HepG2 (cell line): ENCODE measurements around the gene DLAT. TPM values are rescaled to one million over a fixed set of nuclear protein-coding genes. Genes with fewer than 3 reads are reported as not detected.

Experiments
- HDAC6 ChIP-seq: fragments of 200-600 bp; sonication (generic); IDR thresholded peaks from 2 replicates; pipeline ENCODE4 v1.7.0; 2017; ENCODE audit warnings: mild to moderate bottlenecking, antibody characterized with exemption, low read length, low read depth
- STAT6 ChIP-seq: sonication (generic); formaldehyde crosslinking; IDR thresholded peaks from 2 replicates; pipeline ENCODE4 v1.4.0; 2020; ENCODE audit warnings: missing genetic modification reagents, mild to moderate bottlenecking, borderline replicate concordance
- ZNF296 ChIP-seq: sonication (generic); formaldehyde crosslinking; conservative IDR thresholded peaks from 2 replicates; pipeline ENCODE4 v1.5.0; 2020; ENCODE audit warnings: mild to moderate bottlenecking, missing genetic modification reagents
- ZNF382 ChIP-seq: sonication (generic); formaldehyde crosslinking; IDR thresholded peaks from 2 replicates; pipeline ENCODE4 v1.5.0; 2020; ENCODE audit warnings: missing genetic modification reagents, mild to moderate bottlenecking, borderline replicate concordance
- ZNF605 ChIP-seq: sonication (generic); formaldehyde crosslinking; IDR thresholded peaks from 2 replicates; pipeline ENCODE4 v1.8.0; 2022; ENCODE audit warnings: mild to moderate bottlenecking, missing genetic modification reagents
- polyA plus RNA-seq, 8 experiments: library from polyadenylated mRNA; depleted of rRNA in 3 of 8; stranded (reverse) in 7 of 8; unstranded in 1 of 8; fragments of >200 nt; fragmentation: Illumina TruSeq in 4 of 8; extraction: Trizol in 4 of 8; gene quantifications; 2 replicates each; pipeline versions ENCODE4 v1.2.1 to v1.2.3, GENCODE V29; 2011 to 2016; ENCODE audit warnings: low read depth in 4 of 8, missing spikeins in 1 of 8, mixed read lengths in 1 of 8; ENCODE audit not compliant: insufficient read depth in 1 of 8
- total RNA-seq, 5 experiments: library from RNA; depleted of rRNA; stranded (reverse); fragments of >200 nt; fragmentation: Illumina TruSeq; extraction: Trizol; gene quantifications; 2 replicates each; pipeline ENCODE4 v1.2.3, GENCODE V29; 2016; ENCODE audit warnings: low read depth in 1 of 5
- TF ChIP-seq, protein P1 (sequence below): sonication (generic); formaldehyde crosslinking; IDR thresholded peaks from 2 replicates; pipeline ENCODE4 v1.4.0; 2020; ENCODE audit warnings: mild to moderate bottlenecking, missing genetic modification reagents

The DLAT gene
- total and polyA plus RNA-seq, 2 of the 13 experiments (the other 11 are each of a cell fraction or from before 2014, with no cell fraction given): 26.4 to 62.2 TPM

DNA sequence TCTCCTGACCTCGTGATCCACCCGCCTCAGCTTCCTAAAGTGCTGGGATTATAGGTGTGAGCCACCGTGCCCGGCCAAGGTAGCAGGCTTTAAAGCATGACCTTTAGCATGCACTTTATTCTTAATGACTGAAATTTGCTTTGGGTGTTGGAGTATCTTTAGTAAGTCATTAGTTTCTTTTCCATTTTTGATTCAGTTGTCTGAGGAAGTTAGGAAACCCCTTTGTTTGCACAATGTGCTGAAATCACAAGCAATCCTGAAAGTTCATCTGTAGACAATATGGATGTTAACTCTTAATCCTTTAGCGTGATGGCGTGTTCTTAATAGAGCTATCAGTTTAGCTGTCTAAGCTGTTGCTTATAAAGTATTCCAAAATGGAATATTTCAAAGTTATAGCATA lies 78.2 kb downstream of the DLAT start (continued):
- no peak for TF ChIP-seq STAT6 (CRISPR knock-in tag)
- TF ChIP-seq ZNF382 (CRISPR knock-in tag): no peak
- TF ChIP-seq ZNF296 (CRISPR knock-in tag): no peak
- TF ChIP-seq HDAC6: no peak
- TF ChIP-seq, protein P1, sequence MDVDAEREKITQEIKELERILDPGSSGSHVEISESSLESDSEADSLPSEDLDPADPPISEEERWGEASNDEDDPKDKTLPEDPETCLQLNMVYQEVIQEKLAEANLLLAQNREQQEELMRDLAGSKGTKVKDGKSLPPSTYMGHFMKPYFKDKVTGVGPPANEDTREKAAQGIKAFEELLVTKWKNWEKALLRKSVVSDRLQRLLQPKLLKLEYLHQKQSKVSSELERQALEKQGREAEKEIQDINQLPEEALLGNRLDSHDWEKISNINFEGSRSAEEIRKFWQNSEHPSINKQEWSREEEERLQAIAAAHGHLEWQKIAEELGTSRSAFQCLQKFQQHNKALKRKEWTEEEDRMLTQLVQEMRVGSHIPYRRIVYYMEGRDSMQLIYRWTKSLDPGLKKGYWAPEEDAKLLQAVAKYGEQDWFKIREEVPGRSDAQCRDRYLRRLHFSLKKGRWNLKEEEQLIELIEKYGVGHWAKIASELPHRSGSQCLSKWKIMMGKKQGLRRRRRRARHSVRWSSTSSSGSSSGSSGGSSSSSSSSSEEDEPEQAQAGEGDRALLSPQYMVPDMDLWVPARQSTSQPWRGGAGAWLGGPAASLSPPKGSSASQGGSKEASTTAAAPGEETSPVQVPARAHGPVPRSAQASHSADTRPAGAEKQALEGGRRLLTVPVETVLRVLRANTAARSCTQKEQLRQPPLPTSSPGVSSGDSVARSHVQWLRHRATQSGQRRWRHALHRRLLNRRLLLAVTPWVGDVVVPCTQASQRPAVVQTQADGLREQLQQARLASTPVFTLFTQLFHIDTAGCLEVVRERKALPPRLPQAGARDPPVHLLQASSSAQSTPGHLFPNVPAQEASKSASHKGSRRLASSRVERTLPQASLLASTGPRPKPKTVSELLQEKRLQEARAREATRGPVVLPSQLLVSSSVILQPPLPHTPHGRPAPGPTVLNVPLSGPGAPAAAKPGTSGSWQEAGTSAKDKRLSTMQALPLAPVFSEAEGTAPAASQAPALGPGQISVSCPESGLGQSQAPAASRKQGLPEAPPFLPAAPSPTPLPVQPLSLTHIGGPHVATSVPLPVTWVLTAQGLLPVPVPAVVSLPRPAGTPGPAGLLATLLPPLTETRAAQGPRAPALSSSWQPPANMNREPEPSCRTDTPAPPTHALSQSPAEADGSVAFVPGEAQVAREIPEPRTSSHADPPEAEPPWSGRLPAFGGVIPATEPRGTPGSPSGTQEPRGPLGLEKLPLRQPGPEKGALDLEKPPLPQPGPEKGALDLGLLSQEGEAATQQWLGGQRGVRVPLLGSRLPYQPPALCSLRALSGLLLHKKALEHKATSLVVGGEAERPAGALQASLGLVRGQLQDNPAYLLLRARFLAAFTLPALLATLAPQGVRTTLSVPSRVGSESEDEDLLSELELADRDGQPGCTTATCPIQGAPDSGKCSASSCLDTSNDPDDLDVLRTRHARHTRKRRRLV: no peak
- TF ChIP-seq ZNF605: no peak
